ENCODE measurements around the gene TMUB1.

The TMUB1 gene

DNA sequence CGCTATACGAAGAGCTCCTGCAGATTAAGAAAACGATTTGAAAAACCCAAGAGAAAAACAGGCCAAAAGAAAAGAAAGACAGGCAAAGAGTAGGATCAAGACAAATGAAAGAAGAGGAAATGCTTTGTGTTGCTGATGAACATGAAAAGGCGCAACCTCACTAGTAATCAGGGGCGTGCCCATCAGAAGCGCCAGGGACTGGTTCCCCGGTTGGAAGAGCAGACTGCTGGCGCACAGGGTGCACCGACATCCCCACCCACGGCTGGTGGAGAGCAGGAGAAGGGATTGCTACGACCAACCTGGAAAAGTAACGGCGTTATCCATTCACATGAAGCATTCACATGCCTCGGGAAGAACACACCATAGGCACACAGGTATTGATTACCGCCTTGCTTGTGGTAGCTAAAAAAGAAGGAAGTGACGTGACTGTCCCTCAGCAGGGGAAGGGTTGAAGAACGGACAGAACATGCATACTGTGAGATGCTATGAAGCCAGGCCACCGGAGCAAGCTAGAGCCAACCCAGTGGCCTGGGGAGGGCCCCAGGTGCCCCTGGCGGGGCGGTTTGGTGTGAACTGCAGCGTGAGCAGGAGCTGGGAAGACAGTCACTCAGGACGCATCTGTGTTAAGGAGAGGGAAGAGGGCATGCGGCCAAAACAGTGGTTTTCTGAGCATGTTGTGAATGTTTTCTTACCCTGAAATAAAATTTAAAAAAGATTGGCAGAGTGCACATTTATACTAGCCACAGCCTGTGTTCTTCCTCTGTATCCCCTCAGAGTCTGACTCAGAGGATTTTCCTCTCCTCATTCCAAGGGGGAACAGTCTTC lies 21.3 kb upstream of the TMUB1 start:
- no peak for DNase-seq (ENCODE audit: low read depth in 2 of 2, low spot score in 1 of 2)

DNA sequence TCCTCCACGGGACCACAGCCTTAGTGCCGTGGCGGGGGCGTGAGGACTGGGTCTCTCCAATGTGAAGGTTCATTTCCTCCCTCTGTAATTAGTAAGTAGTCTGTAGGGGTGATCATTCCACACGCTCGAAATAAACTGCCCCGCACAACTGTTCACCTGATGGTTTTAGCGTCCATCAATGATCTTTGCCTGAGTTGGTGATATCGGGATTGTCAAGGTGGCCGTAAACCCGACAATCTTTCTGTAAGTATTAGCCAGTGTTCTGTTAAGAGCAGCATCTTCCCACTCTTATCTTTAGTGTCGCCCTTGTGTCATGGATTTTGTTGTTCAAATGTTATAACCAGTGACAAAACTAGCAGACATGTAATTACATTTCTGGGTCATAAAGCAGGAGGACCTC lies 20.7 kb upstream of the TMUB1 start:
- DNase-seq (ENCODE audit: low read depth in 2 of 2, low spot score in 1 of 2), result no peak

DNA sequence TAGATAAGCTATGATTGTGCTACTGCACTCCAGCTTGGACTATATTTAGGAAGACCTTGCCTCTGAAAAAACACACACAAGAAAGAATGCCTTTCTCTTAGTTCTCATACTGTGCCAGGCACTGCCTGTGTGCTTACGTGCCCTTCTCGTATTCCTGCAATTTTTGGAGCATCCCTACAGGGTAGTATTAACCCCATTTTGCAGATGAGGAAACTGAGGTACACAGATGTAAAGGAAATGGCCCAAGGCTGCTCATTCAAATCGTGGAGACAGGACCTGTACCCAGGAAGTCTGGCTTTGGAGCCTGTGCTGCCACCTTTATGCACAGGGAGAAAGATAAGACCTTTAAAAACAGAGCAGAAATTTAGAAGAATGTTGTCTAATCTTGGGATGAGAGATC lies 19.7 kb upstream of the TMUB1 start:
- no peak for DNase-seq (ENCODE audit: low read depth in 2 of 2, low spot score in 1 of 2)

DNA sequence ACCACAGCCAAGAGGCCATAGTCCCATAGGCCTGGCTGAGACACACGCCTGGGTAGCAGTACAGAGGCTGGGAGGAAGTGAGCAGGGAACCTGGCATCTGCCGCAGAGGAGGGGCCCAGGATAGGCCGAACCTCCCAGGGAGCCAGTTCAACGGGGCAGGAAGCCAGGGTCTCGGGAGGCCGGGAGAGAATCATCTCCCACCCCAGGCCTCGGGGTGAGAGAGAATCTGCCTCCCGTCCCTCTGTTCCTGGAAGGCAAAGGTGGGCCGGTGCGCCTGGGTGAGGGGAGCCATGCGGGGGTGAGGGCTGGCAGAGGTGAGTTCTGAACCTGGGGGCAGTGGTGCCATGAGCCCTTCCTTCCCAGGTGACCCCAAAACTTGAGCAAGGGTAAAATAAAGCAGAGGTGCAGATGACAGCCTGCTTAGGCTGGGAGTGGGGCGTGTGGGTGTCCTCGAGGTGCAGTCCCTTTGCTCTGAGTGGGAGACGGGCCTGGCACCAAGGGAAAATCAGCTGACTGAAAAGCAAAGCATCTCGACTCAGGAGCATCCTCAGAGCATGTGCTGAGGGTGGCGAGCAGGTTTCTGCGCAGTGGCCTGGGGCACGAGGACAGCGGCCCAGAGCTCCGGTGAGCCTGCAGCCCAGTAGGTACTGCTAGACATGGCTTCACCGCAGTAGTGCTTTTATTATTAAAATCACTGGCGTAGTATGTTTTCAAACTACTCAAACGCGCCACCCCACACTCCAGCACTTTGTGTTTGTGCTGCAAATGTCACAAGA lies 18.5 kb upstream of the TMUB1 start:
- DNase-seq (ENCODE audit: low read depth in 2 of 2, low spot score in 1 of 2), result no peak

DNA sequence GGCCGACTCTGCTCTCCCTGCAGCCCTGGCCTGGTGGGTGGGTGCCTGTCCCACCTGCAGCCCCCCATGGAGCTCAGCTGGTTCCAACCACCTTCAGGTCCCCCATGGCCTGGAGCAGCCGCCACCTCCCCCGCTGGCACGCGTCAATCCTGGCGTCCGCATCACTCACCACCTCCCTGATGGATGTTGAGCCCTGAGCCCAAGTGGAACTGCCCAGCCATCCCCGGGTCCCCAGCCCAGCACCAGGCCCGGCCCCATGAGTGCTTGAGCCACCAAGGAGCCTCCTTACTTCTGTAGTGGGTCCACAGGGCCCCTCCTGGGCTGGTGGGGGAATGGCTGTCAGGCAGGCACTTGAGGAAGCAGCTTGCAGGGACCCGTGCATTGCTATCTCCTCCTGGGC lies 17.6 kb upstream of the TMUB1 start:
- DNase-seq (ENCODE audit: low read depth in 2 of 2, low spot score in 1 of 2), result no peak

DNA sequence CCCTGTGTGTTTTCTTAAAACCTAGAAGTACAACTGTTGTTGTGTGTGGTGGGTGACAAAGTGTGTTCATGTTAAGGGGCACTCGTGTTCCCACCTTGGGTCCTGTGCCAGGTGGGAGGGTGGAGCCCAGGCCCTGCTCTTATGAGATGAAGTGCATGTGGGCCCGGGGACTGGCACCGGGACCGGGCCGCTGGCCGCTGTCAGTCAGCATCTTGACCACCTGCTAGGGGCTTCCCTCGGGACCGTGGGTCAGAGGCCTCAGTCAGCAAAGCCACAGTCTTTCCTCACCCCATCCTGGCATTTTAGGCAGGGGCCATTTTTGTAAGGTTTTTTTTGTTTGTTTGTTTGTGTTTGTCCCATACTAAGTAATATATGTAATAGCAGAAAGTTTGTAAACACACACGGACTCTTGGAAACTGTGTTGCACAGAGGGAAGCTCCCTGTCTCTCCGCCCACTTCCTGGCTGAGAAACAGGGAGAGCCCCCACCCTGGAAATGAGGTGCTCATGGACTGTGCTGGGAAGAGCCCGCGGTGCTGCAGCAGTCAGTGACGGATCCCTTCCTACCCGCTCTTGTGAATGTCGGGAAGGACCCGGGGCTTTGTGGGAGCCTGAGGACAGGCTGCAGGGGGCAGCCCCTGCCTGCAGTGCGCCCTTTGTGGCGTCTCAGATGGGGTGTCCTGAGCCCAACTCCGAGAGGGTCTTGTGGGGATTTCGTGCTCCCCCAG lies 16.4 kb upstream of the TMUB1 start:
- DNase-seq (ENCODE audit: low read depth in 2 of 2, low spot score in 1 of 2), result no peak

DNA sequence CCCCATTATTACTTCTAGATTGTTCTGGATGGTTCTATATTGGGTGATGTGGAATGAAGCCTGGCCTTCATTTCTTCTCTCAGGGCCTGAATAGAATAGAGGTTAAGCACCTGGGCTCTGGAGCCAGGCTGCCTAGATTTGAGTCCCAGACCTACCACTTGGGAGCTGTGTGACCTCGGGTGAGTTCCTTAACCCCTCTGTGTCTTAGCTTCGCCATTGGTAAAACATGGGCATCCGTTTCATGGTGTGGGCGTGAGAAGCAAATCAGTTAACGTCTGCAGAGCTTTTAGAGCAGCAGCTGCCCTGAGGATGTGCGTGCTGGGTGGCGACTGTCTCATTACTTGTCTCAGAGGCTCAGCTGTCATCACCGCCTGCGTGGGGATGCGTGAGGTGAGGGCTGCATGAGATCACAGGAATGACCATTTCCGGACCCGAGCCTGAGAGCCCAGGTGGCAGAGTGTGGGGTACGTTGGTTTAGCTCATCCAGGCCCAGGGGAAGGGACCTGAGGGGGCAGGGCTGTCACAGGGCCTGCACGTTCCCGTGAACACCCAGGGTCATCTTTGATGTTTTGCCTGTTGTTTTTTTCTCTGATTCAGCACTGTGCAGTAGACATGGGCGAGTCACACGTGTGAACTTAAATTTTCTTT lies 12.7 kb upstream of the TMUB1 start:
- DNase-seq (ENCODE audit: low read depth in 2 of 2, low spot score in 1 of 2), result no peak

DNA sequence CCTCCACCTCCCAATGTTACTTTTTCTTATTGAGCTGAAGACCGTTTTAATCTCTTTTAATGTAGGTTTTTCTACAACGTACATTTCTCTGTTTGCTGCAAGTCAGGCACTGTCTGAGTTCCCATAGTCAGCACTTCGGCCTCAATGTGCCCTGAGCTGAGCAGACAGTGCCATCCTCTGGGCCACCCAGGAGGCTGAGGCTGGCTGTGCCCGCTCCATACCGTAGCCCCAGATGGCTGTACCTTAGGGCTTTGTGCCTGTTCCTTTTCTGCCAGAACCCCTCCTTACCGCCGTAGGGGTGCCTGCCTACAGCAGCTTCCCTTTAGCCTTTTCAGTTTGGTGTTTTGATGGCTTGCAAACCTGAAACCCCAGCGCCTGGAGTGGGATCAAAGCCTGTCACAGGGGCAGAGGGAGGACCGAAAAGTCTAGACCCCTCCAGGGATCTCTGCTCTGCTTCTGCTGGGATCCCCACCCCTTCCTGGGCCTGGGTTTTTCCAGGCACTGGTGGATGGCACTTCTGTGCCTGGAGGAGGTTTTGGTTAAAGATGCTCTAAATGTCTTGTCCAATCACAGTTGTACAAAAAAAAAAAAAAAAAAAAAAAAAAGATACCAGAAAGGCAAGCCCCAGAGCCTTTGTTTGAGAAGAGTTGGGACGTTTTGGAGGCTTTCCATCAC lies 12.0 kb upstream of the TMUB1 start:
- no peak for DNase-seq (ENCODE audit: low read depth in 2 of 2, low spot score in 1 of 2)

DNA sequence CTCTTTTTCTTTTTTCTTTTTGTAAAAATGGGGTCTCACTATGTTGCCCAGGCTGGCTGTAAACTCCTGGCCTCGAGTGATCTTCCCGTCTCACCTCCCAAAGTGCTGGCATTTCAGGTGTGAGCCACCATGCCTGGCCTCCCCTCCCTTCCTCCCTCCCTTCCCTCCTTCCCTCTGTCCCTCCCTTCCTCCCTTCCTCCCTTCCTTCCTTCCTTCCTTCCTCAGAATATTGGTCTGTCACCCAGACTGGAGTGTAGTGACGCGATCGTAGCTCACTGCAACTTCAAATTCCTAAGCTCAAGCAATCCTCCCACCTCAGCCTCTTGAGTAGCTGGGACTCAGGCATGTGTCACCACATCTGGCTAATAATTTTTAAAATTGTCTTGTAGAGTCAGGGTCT lies 11.4 kb upstream of the TMUB1 start:
- DNase-seq (ENCODE audit: low read depth in 2 of 2, low spot score in 1 of 2), result no peak

DNA sequence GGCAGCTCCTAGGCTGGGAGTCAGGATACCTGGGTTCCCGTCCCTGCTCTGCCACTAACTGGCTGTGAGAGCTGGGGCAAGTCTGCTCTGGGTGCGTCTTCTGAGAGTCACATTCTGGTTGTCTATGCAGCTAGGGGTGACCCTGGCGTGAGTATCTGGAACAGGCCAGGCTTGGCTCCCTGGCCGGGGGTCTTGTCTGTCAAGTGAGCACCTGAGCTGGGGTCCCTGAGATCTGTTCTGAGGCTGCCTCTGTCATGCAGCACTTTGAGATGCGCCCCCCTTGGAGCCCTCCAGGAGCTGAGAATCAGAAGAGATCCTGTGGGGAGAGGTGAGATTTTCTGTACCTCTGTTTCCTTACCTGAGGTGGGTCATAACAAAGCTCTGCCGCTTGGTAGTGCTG lies 10.5 kb upstream of the TMUB1 start:
- DNase-seq (ENCODE audit: low read depth in 2 of 2, low spot score in 1 of 2), result no peak

DNA sequence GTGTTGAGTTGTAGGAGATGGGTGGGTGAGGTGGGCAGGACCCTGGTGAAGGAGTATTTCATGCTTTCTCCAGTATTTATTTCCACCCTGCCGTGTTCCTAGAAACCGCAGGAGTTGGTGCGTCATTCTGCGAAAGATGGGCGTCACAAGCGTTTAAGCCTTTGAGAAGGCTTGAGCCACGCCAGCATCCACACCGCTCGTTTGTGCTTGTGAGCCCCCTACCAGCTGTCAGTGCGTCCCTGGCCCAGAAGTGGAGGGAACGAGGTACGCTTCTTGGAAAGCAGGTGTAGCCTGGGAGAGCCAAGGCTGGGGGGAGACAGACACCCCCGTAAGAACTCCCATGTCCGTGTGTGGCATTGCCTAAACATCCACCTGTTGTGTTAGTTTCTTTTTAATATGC lies 8.7 kb upstream of the TMUB1 start:
- no peak for DNase-seq (ENCODE audit: low read depth in 2 of 2, low spot score in 1 of 2)

DNA sequence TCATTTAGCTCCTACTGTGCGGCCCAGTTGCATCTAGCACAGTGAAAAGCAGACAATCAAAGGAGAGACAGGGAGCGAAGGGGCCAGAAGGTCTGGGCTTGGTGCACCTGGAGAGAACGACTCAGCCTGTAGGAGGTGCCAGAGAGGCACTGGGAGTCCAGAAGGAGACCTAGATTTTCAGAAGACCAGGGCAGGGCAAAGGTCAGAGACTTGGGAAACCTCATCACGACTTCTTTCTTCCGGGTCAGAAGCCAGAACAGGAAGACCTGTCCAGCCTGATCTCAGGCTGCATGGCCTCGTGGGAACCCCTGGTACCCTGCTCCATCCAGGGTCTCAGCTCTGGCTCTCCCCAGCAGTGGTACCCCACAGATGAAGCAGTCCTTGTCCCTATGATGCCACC lies 8.1 kb upstream of the TMUB1 start:
- no peak for DNase-seq (ENCODE audit: low read depth in 2 of 2, low spot score in 1 of 2)

DNA sequence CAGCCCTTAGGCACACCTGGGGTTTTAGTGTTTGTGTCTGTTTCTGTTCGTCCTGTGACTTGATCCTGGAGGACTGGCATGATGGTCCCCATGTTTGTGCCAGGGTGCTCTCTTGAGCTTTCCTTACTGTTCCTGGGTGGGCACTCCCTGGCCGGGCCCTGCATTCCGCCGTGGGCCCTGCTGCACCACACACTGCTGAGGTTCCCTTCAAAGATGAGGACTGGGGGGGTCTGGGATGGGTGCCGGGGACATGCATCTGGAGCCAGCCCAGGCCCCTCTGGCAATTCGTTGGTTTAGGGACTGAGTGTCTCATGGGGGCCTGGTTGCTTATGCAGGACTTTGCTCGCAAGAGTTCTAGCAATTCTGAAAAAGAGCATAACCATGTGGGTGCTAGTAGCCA lies 7.7 kb upstream of the TMUB1 start:
- DNase-seq (ENCODE audit: low read depth in 2 of 2, low spot score in 1 of 2), result no peak

DNA sequence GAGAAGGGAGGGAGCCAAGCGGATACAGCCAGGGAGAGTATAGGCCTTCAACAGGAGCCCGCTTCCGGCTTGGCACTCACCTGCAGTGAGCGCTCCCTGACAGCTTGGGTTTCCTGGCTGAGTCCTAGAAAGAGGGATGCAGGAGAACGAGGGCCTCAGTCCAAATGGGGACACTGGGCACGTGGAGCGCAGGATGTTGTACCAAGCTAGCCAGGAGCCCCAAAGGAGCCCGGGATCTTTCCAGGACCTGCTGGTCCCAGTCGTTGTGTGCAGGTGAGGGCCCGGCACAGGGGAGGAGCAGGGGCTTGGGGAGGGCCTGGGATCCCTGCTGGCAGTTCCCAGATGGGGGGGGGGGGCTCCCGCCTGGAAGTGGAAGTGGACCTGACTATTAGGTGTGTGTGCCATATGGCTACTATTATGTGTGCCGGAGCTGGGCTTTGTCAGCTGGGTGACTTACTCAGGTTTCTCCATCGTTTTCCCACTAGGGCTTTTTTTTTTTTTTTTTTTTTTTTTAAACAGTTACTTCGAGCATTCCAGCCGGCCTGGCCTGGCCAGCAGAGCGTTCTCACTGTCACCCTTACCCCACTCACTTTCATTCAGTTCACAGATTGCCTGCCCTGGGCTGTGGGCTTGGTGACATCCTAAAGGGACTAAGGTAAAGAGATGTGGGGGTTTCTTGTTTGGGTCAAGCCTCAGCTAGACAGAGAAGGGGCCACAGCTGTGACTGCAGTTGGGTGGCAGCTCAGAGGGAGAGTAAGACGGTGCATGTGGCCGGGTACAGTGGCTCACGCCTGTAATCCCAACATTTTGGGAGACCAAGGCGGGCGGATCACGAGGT lies 6.8 kb upstream of the TMUB1 start:
- no peak for DNase-seq (ENCODE audit: low read depth in 2 of 2, low spot score in 1 of 2)

DNA sequence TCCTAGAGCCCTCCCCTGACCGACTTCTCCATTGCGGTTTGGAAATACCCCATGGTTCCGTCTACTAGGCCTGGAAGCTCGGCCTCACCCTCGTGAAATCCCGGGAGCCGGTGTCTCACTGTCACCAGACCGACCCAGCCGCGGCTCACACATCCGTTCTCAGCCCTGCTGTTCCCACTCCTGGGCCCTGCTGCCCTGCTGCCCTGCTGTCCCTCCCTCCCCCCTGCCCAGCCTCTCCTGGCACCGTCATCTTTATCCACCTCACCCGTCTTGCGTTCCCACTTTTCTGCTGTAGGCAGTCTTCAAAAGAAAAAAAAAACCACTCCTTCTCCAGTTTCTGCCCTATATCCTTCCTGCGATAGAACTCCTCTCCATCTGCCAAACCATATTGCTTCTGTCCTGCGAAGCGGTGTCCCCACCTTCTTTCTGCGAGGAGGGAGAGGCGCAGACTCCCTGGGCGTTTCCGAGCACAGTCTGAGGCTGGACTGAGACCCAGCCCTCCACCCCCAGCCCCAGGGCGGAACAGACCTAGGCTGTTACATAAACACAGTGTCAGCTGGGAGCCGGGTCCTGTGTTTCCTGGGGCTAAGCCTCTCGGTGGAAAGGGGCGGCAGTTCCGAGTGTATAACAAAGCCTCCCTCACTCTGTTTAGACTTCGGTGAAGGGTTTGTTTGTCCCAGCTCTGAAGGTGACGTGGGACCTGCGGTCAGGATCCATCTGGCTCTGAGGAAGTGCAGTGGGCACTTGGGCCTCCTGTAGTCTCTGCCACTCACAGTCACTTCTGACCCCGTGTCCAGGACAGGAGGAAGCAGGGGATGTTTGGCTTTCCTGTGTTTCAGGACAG lies 5.8 kb upstream of the TMUB1 start:
- DNase-seq (ENCODE audit: low read depth in 2 of 2, low spot score in 1 of 2), result no peak

DNA sequence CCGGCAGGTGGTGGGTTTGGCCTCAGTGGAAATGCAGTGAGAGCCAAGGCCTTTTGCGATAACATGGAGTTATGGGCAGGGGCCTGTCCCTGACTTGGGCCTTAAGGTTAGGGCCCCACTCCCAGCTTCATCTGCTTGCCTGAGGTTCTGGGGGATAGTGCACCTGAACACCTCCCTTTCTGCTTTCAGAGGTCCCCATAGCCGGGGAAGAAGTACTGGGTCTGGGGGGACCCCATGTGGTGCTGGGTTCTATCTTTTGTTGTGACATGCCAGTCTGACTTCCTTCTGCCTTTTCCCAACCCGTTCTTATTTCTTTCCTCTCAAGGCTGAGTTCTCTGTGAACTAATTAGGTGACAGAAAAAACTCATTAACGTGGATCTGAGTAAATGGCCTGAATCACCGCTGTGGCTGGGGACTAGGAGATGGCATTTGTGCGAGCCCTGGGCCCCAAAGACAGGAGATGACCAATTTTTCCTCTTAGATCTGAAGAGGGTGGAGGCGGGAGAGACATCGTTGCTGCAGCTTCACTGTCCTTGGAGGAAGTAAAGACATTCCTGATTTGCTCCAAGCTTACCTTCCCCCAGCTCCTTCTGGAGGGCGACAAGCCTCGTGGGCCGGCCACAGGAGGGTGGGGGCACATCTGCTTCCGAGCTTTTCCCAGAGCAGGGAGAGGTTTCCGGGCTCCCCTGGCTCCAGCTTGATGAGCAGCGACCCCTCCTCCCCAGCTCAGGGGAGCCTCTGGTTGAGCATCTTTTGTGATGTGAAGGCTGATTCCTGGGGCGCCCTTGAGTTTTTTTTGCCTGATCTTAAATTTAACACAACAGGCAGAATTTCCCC lies 4.9 kb upstream of the TMUB1 start:
- no peak for DNase-seq (ENCODE audit: low read depth in 2 of 2, low spot score in 1 of 2)

DNA sequence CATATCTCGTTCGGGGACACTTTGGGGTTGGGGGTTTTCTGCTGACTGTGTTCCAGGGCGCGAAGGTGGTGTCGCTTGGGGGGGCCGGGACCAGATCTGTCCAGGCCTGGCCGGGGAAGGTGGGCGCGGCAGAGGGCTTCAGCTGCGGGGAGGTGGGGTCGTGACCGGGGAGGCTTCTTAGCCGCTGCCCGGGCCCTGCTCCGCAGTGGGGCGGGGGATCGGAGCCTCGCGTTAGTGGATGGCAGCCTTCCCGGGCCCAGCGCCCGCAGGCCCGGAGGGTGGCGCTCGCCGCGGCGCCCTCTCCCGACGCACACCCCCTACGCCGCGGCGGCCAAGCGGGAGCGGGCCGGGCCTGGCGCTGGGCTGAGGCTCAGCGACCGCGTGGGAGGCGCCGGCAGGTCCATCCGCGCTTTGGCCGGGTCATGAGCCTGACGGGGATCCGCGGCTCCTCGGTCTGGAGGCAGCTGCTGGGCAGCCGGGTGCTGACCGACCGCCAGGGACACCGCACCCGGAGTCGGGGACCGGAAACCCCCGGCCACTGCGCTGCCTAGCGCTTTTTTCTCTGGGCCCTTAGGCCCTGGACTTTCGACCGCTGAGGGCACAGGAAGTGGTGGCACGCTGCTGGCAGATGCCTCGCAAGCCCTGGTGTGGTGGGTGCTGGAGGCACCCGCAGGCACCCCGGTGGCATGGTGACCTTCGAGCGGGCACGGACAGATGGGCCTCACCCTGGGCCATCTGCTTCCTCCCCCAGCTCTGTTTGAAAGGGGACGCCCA lies 4.1 kb upstream of the TMUB1 start:
- no peak for DNase-seq (ENCODE audit: low read depth in 2 of 2, low spot score in 1 of 2)
